ACHN (cell line): Measurements from ENCODE around the gene CRYBB3.
"Not testable (repeated sequence)": the region's sequence is repeated elsewhere in the genome, so short reads cannot be mapped to it uniquely, and the experiment has no call there.

ENCODE experiments used
- DNase-seq: peaks from one replicate; pipeline ENCODE4 v3.0.0-alpha.2; 2015
- in situ Hi-C: cut with HindIII; loops from 2 replicates; pipeline ENCODE4 v1.10.0; 2017; ENCODE audit warnings: low sequenced_read_pairs, low pct_ligation_motif_present, low pct_unique_long_range_greater_than_20kb

CRYBB3 gene

GRCh38 chr22:25174156-25174887 is 25.3 kb upstream of the CRYBB3 start:
- in situ Hi-C loops, result no loop called here
- no peak for DNase-seq

GRCh38 chr22:25174888-25175411 is 24.7 kb upstream of the CRYBB3 start:
- no peak for DNase-seq
- in situ Hi-C loops, result no loop called here

GRCh38 chr22:25176175-25176574 is 23.5 kb upstream of the CRYBB3 start:
- in situ Hi-C loops, result no loop called here
- DNase-seq, result no peak

GRCh38 chr22:25176799-25177198 is 22.9 kb upstream of the CRYBB3 start:
- in situ Hi-C loops, result no loop called here
- DNase-seq, result no peak

GRCh38 chr22:25177226-25177625 is 22.4 kb upstream of the CRYBB3 start:
- in situ Hi-C loops, result no loop called here
- no peak for DNase-seq

GRCh38 chr22:25177895-25178294 is 21.8 kb upstream of the CRYBB3 start:
- no peak for DNase-seq
- in situ Hi-C loops, result no loop called here

GRCh38 chr22:25178348-25178747 is 21.3 kb upstream of the CRYBB3 start:
- DNase-seq, in situ Hi-C loops: not testable (repeated sequence)

- in situ Hi-C loops, DNase-seq: not testable (repeated sequence)
Observed at GRCh38 chr22:25178869-25179631, 20.6 kb upstream of the CRYBB3 start.

- in situ Hi-C loops, result no loop called here
- no peak for DNase-seq
Observed at GRCh38 chr22:25182131-25183110, 17.2 kb upstream of the CRYBB3 start.

- peak; percentile 45 for DNase-seq
- in situ Hi-C loops, result no loop called here
Observed at GRCh38 chr22:25183949-25184619, 15.6 kb upstream of the CRYBB3 start.

GRCh38 chr22:25186140-25186539 is 13.5 kb upstream of the CRYBB3 start:
- in situ Hi-C loops, result no loop called here
- DNase-seq, result no peak

- in situ Hi-C loops, result no loop called here
- no peak for DNase-seq
Observed at GRCh38 chr22:25187469-25187868, 12.2 kb upstream of the CRYBB3 start.

- in situ Hi-C loops, result no loop called here
- no peak for DNase-seq
Observed at GRCh38 chr22:25192406-25192805, 7.3 kb upstream of the CRYBB3 start.

- no peak for DNase-seq
- in situ Hi-C loops, result no loop called here
Observed at GRCh38 chr22:25193130-25193529, 6.5 kb upstream of the CRYBB3 start.

- peak; percentile 12 for DNase-seq
- in situ Hi-C loops, result no loop called here
Observed at GRCh38 chr22:25193548-25193947, 6.1 kb upstream of the CRYBB3 start.

- in situ Hi-C loops, result no loop called here
- no peak for DNase-seq
Observed at GRCh38 chr22:25196326-25196725, 3.3 kb upstream of the CRYBB3 start.

GRCh38 chr22:25197340-25197739 is 2.3 kb upstream of the CRYBB3 start:
- in situ Hi-C loops, result no loop called here
- DNase-seq, result no peak

GRCh38 chr22:25200967-25201366 is 1.3 kb downstream of the CRYBB3 start:
- in situ Hi-C loops, result no loop called here
- no peak for DNase-seq
